ENCODE measurements around the gene ZNF644.

GRCh38 chr1:90936731-90937130 is 85.1 kb downstream of the ZNF644 start:
- TF ChIP-seq, protein P1, sequence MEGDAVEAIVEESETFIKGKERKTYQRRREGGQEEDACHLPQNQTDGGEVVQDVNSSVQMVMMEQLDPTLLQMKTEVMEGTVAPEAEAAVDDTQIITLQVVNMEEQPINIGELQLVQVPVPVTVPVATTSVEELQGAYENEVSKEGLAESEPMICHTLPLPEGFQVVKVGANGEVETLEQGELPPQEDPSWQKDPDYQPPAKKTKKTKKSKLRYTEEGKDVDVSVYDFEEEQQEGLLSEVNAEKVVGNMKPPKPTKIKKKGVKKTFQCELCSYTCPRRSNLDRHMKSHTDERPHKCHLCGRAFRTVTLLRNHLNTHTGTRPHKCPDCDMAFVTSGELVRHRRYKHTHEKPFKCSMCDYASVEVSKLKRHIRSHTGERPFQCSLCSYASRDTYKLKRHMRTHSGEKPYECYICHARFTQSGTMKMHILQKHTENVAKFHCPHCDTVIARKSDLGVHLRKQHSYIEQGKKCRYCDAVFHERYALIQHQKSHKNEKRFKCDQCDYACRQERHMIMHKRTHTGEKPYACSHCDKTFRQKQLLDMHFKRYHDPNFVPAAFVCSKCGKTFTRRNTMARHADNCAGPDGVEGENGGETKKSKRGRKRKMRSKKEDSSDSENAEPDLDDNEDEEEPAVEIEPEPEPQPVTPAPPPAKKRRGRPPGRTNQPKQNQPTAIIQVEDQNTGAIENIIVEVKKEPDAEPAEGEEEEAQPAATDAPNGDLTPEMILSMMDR (IDR thresholded peaks at IDR 0.05; ENCODE audit: low read length), result no peak
- no peak for TF ChIP-seq EZH2 (optimal IDR thresholded peaks at IDR 0.05; ENCODE audit: low read depth, low read length)
- no peak for TF ChIP-seq EZH2phosphoT487 (IDR thresholded peaks at IDR 0.05; ENCODE audit: low read length)
